GM19455 (cell line): ENCODE results near the gene NCAPG.

Source experiments
- ATAC-seq: cut with Tn5 transposase; IDR thresholded peaks from one replicate; pipeline ENCODE4 v1.9.1; 2021; ENCODE audit not compliant: unreplicated experiment

The NCAPG gene

GRCh38 chr4:17810260-17811077 lies at the start of gene NCAPG, which contains the start of gene DCAF16:
Gene NCAPG, plus strand, starts transcription at chr4:17810979. Its CDS starts 99 bp downstream, at chr4:17811078.
Gene DCAF16, minus strand, starts transcription at chr4:17810757. Its CDS starts 6,616 bp downstream, at chr4:17804141.
- ATAC-seq: peak; percentile 87

- no peak for ATAC-seq
Observed at GRCh38 chr4:17761062-17761461, 49.7 kb upstream of the NCAPG start.

- ATAC-seq: no peak
Observed at GRCh38 chr4:17762726-17763125, 48.1 kb upstream of the NCAPG start.

GRCh38 chr4:17763416-17763815 lies 47.4 kb upstream of the NCAPG start:
- ATAC-seq: no peak

- ATAC-seq: no peak
Observed at GRCh38 chr4:17763931-17764330, 46.8 kb upstream of the NCAPG start.

GRCh38 chr4:17765514-17766286 lies 45.1 kb upstream of the NCAPG start:
- no peak for ATAC-seq

GRCh38 chr4:17766826-17767458 lies 43.8 kb upstream of the NCAPG start:
- ATAC-seq: no peak

- no peak for ATAC-seq
Observed at GRCh38 chr4:17769406-17770174, 41.2 kb upstream of the NCAPG start.

GRCh38 chr4:17770845-17771244 lies 39.9 kb upstream of the NCAPG start:
- ATAC-seq: no peak

- ATAC-seq: no peak
Observed at GRCh38 chr4:17771284-17771908, 39.4 kb upstream of the NCAPG start.

- ATAC-seq: no peak
Observed at GRCh38 chr4:17773135-17773698, 37.6 kb upstream of the NCAPG start.

GRCh38 chr4:17778431-17778830 lies 32.3 kb upstream of the NCAPG start:
- ATAC-seq: no peak

- no peak for ATAC-seq
Observed at GRCh38 chr4:17780501-17781299, 30.1 kb upstream of the NCAPG start.

GRCh38 chr4:17781300-17782287 lies 29.2 kb upstream of the NCAPG start, which contains the start of gene FAM184B:
Gene FAM184B, minus strand, starts transcription at chr4:17781621. Its CDS starts 322 bp downstream, at chr4:17781299.
- ATAC-seq: no peak

- ATAC-seq: no peak
Observed at GRCh38 chr4:17785858-17786257, 24.9 kb upstream of the NCAPG start.

- no peak for ATAC-seq
Observed at GRCh38 chr4:17786567-17786966, 24.2 kb upstream of the NCAPG start.

- ATAC-seq: no peak
Observed at GRCh38 chr4:17787315-17787714, 23.5 kb upstream of the NCAPG start.

- no peak for ATAC-seq
Observed at GRCh38 chr4:17788956-17789355, 21.8 kb upstream of the NCAPG start.
